GM12878 (cell line): ENCODE results near the gene SNX32. TPM values are rescaled to one million over a fixed set of nuclear protein-coding genes. Genes with fewer than 3 reads are reported as not detected.

Source experiments
- BMI1 ChIP-seq: fragments of 450-650 bp; IDR thresholded peaks from 2 replicates; pipeline ENCODE4 v1.6.1; 2016; ENCODE audit warnings: mild to moderate bottlenecking, moderate library complexity, borderline replicate concordance
- CEBPZ ChIP-seq: fragments of 150-350 bp; IDR thresholded peaks from 2 replicates; pipeline ENCODE4 v1.6.1; 2016; ENCODE audit warnings: low read depth, low read length
- CHD4 ChIP-seq: fragments of 200-600 bp; sonication (generic); IDR thresholded peaks from 2 replicates; pipeline ENCODE4 v1.6.1; 2016; ENCODE audit warnings: mild to moderate bottlenecking
- JUNB ChIP-seq: IDR thresholded peaks from 2 replicates; pipeline ENCODE4 v1.6.1; 2016; ENCODE audit warnings: antibody characterized with exemption, mild to moderate bottlenecking
- KAT2A ChIP-seq: conservative IDR thresholded peaks from 2 replicates; pipeline ENCODE4 v1.6.1; 2011; ENCODE audit warnings: low read depth, low read length; ENCODE audit not compliant: control insufficient read depth
- MEF2B ChIP-seq: fragments of 450-650 bp; IDR thresholded peaks from 2 replicates; pipeline ENCODE4 v1.6.1; 2018; ENCODE audit warnings: mild to moderate bottlenecking, moderate library complexity; ENCODE audit not compliant: partially characterized antibody, poor library complexity, severe bottlenecking
- MTA3 ChIP-seq: IDR thresholded peaks from 2 replicates; pipeline ENCODE4 v1.6.1; 2012; ENCODE audit warnings: low read length, inconsistent platforms, borderline replicate concordance
- PRDM15 ChIP-seq: fragments of 450-650 bp; formaldehyde crosslinking; IDR thresholded peaks from 2 replicates; pipeline ENCODE4 v1.4.0; 2020; ENCODE audit warnings: mild to moderate bottlenecking, moderate library complexity
- RBBP5 ChIP-seq: fragments of 200-600 bp; sonication (generic); conservative IDR thresholded peaks from 2 replicates; pipeline ENCODE4 v1.6.1; 2016
- RFX5 ChIP-seq: IDR thresholded peaks from 2 replicates; pipeline ENCODE4 v1.6.1; 2011; ENCODE audit warnings: low read depth, low read length, improper control_type of control experiment
- SMAD1 ChIP-seq: fragments of 450-650 bp; IDR thresholded peaks from 2 replicates; pipeline ENCODE4 v1.6.1; 2018; ENCODE audit warnings: mild to moderate bottlenecking, low read depth; ENCODE audit not compliant: partially characterized antibody
- TCF7 ChIP-seq: IDR thresholded peaks from 2 replicates; pipeline ENCODE4 v1.6.1; 2014; ENCODE audit warnings: antibody characterized with exemption, borderline replicate concordance
- WRNIP1 ChIP-seq: IDR thresholded peaks from 2 replicates; pipeline ENCODE4 v1.6.1; 2011; ENCODE audit warnings: low read depth, low read length, improper control_type of control experiment, borderline replicate concordance
- YBX1 ChIP-seq: fragments of 450-650 bp; IDR thresholded peaks from 2 replicates; pipeline ENCODE4 v1.6.1; 2016; ENCODE audit warnings: antibody characterized with exemption
- ZBED1 ChIP-seq: IDR thresholded peaks from 2 replicates; pipeline ENCODE4 v1.6.1; 2016; ENCODE audit warnings: borderline replicate concordance
- ZBTB11 ChIP-seq: fragments of 450-650 bp; formaldehyde crosslinking; IDR thresholded peaks from 2 replicates; pipeline ENCODE4 v1.5.0; 2022; ENCODE audit warnings: mild to moderate bottlenecking, missing genetic modification characterization
- ZBTB40 ChIP-seq: fragments of 450-650 bp; IDR thresholded peaks from 2 replicates; pipeline ENCODE4 v1.6.1; 2016; ENCODE audit warnings: mild to moderate bottlenecking, moderate library complexity, borderline replicate concordance
- polyA plus RNA-seq, 11 experiments: library from polyadenylated mRNA; depleted of rRNA in 4 of 11; unstranded in 6 of 11; stranded (reverse) in 5 of 11; fragments of >200 nt; fragmentation: Nextera tagmentation in 4 of 11; fragmentation: Illumina TruSeq in 1 of 11; extraction: Ambion mirVana in 4 of 11; extraction: Trizol in 1 of 11; gene quantifications; 1 replicate in 1 of 11; 2 replicates in 10 of 11; pipeline versions ENCODE4 v1.2.1 to v1.2.3, GENCODE V29; 2011 to 2016; ENCODE audit warnings: inconsistent platforms in 2 of 11, missing spikeins in 2 of 11, low read depth in 1 of 11
- total RNA-seq, 4 experiments: library from RNA; depleted of rRNA in 3 of 4; stranded (reverse); fragments of >200 nt in 3 of 4; fragmentation: Illumina TruSeq in 1 of 4; extraction: Trizol in 1 of 4; gene quantifications; 2 replicates each; pipeline versions ENCODE4 v1.2.1 to v1.2.3, GENCODE V29; 2013 to 2021

SNX32 gene
- total and polyA plus RNA-seq, 10 of the 15 experiments (the other 5 are each of a cell fraction or from before 2014, with no cell fraction given), result 0.04 to 1.5 (median 0.11) TPM; not detected in 1

- TF ChIP-seq PRDM15 (CRISPR knock-in tag) (no peak), ZBTB40 (no peak), BMI1 (no peak), TCF7 (no peak), KAT2A (no peak), MTA3 (no peak), MEF2B (no peak), YBX1 (no peak), CHD4 (no peak), CEBPZ (no peak), WRNIP1 (no peak), ZBED1 (no peak), RFX5 (no peak), JUNB (no peak), RBBP5 (no peak), SMAD1 (no peak), ZBTB11 (CRISPR knock-in tag) (no peak)
Measured at GRCh38 chr11:65802841-65803240, 30.9 kb upstream of the SNX32 start (continued).
